Measurements from ENCODE around the gene PKIG.

DNA sequence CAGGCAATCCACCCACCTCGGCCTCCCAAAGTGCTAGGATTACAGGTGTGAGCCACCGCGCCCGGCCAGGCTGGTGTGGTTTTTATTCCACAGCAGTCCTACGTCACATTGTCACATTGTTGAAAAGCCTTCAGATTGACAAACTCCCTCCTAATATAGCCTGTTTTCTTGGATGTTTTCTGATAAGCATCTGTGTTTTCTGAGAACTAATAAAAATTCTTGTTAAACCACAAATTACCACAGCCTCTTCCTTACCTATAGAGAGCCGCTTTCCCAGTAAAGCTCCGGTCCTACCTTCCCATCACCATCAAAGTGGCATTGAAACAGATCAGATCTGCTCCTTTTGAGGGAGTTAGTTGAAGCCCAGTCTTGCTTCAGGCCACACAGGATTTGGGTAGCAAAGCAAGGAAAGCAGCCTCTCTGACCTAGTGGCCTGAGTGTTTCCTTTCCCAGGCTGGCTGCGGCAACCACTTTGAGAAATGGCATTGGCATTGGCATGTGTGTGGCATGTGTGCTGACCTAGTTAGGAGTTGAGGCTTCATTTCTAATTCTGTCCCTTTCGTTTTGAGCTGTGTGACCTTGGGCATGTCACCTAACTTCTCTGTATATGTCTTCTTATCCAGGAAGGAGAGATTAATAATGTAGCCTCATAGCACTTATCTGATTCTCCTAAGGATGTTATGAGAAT is 1.7 kb upstream of the PKIG start:
- TF ChIP-seq, protein P1, sequence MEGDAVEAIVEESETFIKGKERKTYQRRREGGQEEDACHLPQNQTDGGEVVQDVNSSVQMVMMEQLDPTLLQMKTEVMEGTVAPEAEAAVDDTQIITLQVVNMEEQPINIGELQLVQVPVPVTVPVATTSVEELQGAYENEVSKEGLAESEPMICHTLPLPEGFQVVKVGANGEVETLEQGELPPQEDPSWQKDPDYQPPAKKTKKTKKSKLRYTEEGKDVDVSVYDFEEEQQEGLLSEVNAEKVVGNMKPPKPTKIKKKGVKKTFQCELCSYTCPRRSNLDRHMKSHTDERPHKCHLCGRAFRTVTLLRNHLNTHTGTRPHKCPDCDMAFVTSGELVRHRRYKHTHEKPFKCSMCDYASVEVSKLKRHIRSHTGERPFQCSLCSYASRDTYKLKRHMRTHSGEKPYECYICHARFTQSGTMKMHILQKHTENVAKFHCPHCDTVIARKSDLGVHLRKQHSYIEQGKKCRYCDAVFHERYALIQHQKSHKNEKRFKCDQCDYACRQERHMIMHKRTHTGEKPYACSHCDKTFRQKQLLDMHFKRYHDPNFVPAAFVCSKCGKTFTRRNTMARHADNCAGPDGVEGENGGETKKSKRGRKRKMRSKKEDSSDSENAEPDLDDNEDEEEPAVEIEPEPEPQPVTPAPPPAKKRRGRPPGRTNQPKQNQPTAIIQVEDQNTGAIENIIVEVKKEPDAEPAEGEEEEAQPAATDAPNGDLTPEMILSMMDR (IDR thresholded peaks at IDR 0.05) = no peak
- TF ChIP-seq POLR2A (IDR thresholded peaks at IDR 0.05) = no peak

Data from sigmoid colon (tissue), 3 donors.